T-cell (primary cell): Measurements from ENCODE around the gene PARD3B. TPM values are rescaled to one million over a fixed set of nuclear protein-coding genes. Genes with fewer than 3 reads are reported as not detected.

Source experiments
- ATAC-seq, 4 experiments: fragments of 200-7000 bp in 3 of 4; fragments of 150-1000 bp in 1 of 4; cut with Tn5 transposase; replicated peaks in 1 of 4; 1 replicate in 3 of 4; 2 replicates in 1 of 4; pipeline ENCODE4 v1.10.0; 2021; ENCODE audit warnings: moderate library complexity in 3 of 4, mild to moderate bottlenecking in 2 of 4, moderate number of reproducible peaks in 1 of 4
- CTCF ChIA-PET, 2 donors: fragments of 300-600 bp; sonication (Branson Sonifier 250); formaldehyde crosslinking; loops; one replicate each; lab custom pipeline; 2022; ENCODE audit warnings: antibody characterized with exemption in 2 of 2; lab: Charles Lee
- POLR2A ChIA-PET, 2 donors: fragments of 300-600 bp; sonication (Branson Sonifier 250); formaldehyde crosslinking; loops; one replicate each; lab custom pipeline; 2022; ENCODE audit warnings: antibody characterized with exemption in 2 of 2; lab: Charles Lee
- DNase-seq, 35 experiments: peaks; one replicate each; pipeline versions ENCODE4 v3.0.0 to v3.0.0-alpha.2; 2013 to 2023
- H3K27ac ChIP-seq: one replicate; pipeline ENCODE4 v1.5.1; 2013; ENCODE audit warnings: low read length
- H3K27me3 ChIP-seq, 2 experiments: replicated peaks in 1 of 2; 1 replicate in 1 of 2; 2 replicates in 1 of 2; pipeline versions ENCODE4 v1.6.1 to v1.7.0; 2013; ENCODE audit warnings: low read length in 1 of 2, mixed read lengths in 1 of 2; ENCODE audit not compliant: control insufficient read depth in 2 of 2, insufficient read depth in 2 of 2; ENCODE audit errors: extremely low read depth in 1 of 2
- H3K36me3 ChIP-seq, 2 donors: 1 replicate in 1 of 2; 2 replicates in 1 of 2; pipeline versions ENCODE4 v1.6.1 to v1.7.0; 2013; ENCODE audit warnings: low read length in 1 of 2; ENCODE audit not compliant: control insufficient read depth in 2 of 2, insufficient read depth in 1 of 2; ENCODE audit errors: extremely low read depth in 1 of 2
- H3K4me1 ChIP-seq, 2 experiments: 1 replicate in 1 of 2; 2 replicates in 1 of 2; pipeline versions ENCODE4 v1.6.1 to v1.7.0; 2013; ENCODE audit warnings: low read length in 2 of 2, mixed read lengths in 1 of 2; ENCODE audit not compliant: insufficient read depth in 2 of 2, control insufficient read depth in 1 of 2; ENCODE audit errors: extremely low read depth in 1 of 2
- H3K4me3 ChIP-seq, 2 donors: 1 replicate in 1 of 2; 2 replicates in 1 of 2; pipeline versions ENCODE4 v1.5.1 to v1.7.0; 2013; ENCODE audit warnings: mild to moderate bottlenecking in 2 of 2, low read length in 1 of 2, moderate library complexity in 1 of 2; ENCODE audit not compliant: control insufficient read depth in 1 of 2; ENCODE audit errors: extremely low read depth in 1 of 2
- H3K9me3 ChIP-seq: 2 replicates; pipeline ENCODE4 v1.7.0; 2013
- H3K27ac Mint-ChIP-seq, 2 donors: one replicate each; pipeline ENCODE4 v1.8.0; 2020 to 2021; ENCODE audit warnings: mild to moderate bottlenecking in 2 of 2, mixed read lengths in 2 of 2
- H3K27me3 Mint-ChIP-seq, 2 donors: one replicate each; pipeline ENCODE4 v1.8.0; 2021 to 2022; ENCODE audit warnings: mixed read lengths in 2 of 2
- H3K36me3 Mint-ChIP-seq: one replicate; pipeline ENCODE4 v1.8.0; 2021; ENCODE audit warnings: mixed read lengths
- H3K4me1 Mint-ChIP-seq, 3 donors: one replicate each; pipeline ENCODE4 v1.8.0; 2020 to 2022; ENCODE audit warnings: mixed read lengths in 3 of 3, mild to moderate bottlenecking in 1 of 3
- H3K4me3 Mint-ChIP-seq, 3 donors: one replicate each; pipeline ENCODE4 v1.8.0; 2020 to 2022; ENCODE audit warnings: mild to moderate bottlenecking in 3 of 3, mixed read lengths in 3 of 3, moderate library complexity in 3 of 3
- H3K9me3 Mint-ChIP-seq, 3 donors: one replicate each; pipeline ENCODE4 v1.8.0; 2020 to 2022; ENCODE audit warnings: mixed read lengths in 3 of 3
- WGBS: methylation state at CpG from one replicate; pipeline ENCODE4 v1.1.5; 2013; ENCODE audit warnings: missing lambda C conversion rate; ENCODE audit not compliant: insufficient coverage; 5-methylcytosine and 5-hydroxymethylcytosine counted together
- total RNA-seq, 35 experiments: library from RNA in 6 of 35; stranded (reverse) in 6 of 35; fragments of 120-200 nt in 1 of 35; gene quantifications; one replicate each; pipeline versions ENCODE4 v1.2.1 to v1.2.4 and lab custom pipeline; 2013 to 2026

The PARD3B gene
- total RNA-seq, 5 donors from 2014 or later (not counting 1 experiment from before 2014, with no cell fraction given), result 0.75 to 2.0 (median 1.6) TPM

DNA sequence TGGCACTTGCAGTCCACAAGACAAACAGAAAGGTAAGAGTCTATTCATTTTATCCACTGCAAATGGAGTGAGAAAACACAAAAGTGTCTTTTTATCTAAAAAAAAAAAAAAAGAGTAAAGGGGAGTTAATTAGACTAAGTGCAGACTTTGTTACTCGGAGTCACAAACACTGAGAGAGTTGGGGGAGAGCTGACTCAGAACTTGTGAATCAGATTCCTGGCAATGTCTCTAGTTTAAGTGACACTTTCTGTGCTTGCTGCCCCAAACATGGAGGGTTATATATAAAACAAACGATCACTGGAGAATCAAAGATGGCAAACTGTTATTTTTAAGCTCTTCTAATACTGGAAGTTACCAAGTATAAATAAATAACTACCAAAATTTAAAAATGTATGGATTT, 631.3 kb downstream of the PARD3B start:
- Histone ChIP-seq H3K27ac (no peak overlapping the region), H3K9me3 (no peaks in the 10 kb centered on the region), H3K4me3 (no peak overlapping the region), H3K36me3 (no peaks in the 10 kb centered on the region), H3K27me3 (no peaks in the 10 kb centered on the region), H3K4me1 (no peaks in the 10 kb centered on the region)
- WGBS, result 73% methylated on average over 1 of the region's 2 CpGs
- H3K4me1 Mint-ChIP-seq, result no peaks in the 10 kb centered on the region
- no peaks in the 10 kb centered on the region for H3K36me3 Mint-ChIP-seq
- H3K9me3 Mint-ChIP-seq, result no peaks in the 10 kb centered on the region
- no peak for DNase-seq
- ChIA-PET CTCF (interaction anchor here in 1 of 2 donors (0.6 kb wide), 1 partner anchor 17 kb away, joined by 3 read pairs; no protein-coding TSS in a partner anchor), POLR2A (no interaction called here)
- H3K27ac Mint-ChIP-seq, result no peak overlapping the region
- no peak overlapping the region for H3K4me3 Mint-ChIP-seq
- ATAC-seq, result no peak
- H3K27me3 Mint-ChIP-seq, result peaks cover 0 to 3% of the 10 kb centered on the region in 2 donors

DNA sequence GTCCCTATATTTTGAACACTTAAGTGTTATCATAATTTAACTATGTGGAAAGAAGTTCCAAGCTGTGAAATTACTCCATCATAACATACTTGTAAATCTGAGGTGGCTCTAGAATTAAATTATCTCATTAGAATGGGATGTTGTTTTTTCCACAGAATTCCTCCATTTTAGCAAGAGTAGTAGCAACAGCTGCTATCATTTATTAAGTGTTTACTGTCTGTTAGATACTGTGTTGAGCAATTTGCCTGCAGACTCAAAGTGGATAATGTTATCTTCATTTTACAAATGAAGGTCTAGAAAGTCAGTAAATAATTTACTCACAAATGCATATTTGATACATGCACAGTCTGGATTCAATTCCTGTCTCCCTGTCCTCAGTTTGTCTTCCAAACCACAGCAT, 632.3 kb downstream of the PARD3B start:
- CTCF ChIA-PET, result no interaction called here

DNA sequence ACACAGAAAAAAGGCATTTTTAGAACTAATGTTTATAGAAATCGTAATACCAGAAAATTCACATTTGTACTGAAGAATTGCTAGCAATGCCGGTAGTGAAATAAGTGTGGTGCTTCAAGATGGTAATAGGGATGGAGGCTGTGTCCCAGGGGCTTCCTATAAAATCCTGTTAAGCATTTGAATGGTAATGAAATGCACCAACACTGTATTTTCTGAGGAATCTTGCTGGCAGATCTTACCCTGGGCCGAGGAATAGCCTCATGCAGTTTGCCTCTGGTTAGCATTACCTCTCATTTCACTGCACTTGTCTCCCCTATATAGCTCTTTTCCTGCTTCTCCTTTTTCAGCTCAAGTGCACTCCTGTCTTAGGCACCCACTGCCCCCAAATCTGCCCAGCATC, 635.5 kb downstream of the PARD3B start:
- Mint-ChIP-seq H3K27ac (no peak overlapping the region), H3K36me3 (no peaks in the 10 kb centered on the region), H3K9me3 (no peaks in the 10 kb centered on the region), H3K4me1 (no peaks in the 10 kb centered on the region), H3K27me3 (no peaks in the 10 kb centered on the region), H3K4me3 (no peak overlapping the region)
- 100% methylated on average over 2 of the region's 3 CpGs for WGBS
- DNase-seq (no peak), ATAC-seq (no peak)
- Histone ChIP-seq H3K9me3 (no peaks in the 10 kb centered on the region), H3K27ac (no peak overlapping the region), H3K4me3 (no peak overlapping the region), H3K27me3 (no peaks in the 10 kb centered on the region), H3K4me1 (no peaks in the 10 kb centered on the region), H3K36me3 (no peaks in the 10 kb centered on the region)
- POLR2A ChIA-PET, result no interaction called here
- CTCF ChIA-PET, result no interaction called here

More for the DNA sequence above, 632.3 kb downstream of the PARD3B start:
- no peaks in the 10 kb centered on the region for H3K36me3 Mint-ChIP-seq
- peaks cover 0 to 3% of the 10 kb centered on the region in 2 donors for H3K27me3 Mint-ChIP-seq
- no peak for DNase-seq
- no peak overlapping the region for H3K27ac ChIP-seq
- H3K4me3 Mint-ChIP-seq, result no peak overlapping the region
- H3K27ac Mint-ChIP-seq, result no peak overlapping the region
- no peaks in the 10 kb centered on the region for H3K4me1 ChIP-seq
- POLR2A ChIA-PET, result interaction anchor here in 1 of 2 donors (0.6 kb wide), 1 partner anchor 33 kb away, joined by 3 read pairs; no protein-coding TSS in a partner anchor
- no peak overlapping the region for H3K4me3 ChIP-seq
- H3K36me3 ChIP-seq, result no peaks in the 10 kb centered on the region
- no peaks in the 10 kb centered on the region for H3K9me3 Mint-ChIP-seq
- H3K9me3 ChIP-seq, result no peaks in the 10 kb centered on the region
- no peaks in the 10 kb centered on the region for H3K27me3 ChIP-seq
- no peaks in the 10 kb centered on the region for H3K4me1 Mint-ChIP-seq
- ATAC-seq, result no peak

DNA sequence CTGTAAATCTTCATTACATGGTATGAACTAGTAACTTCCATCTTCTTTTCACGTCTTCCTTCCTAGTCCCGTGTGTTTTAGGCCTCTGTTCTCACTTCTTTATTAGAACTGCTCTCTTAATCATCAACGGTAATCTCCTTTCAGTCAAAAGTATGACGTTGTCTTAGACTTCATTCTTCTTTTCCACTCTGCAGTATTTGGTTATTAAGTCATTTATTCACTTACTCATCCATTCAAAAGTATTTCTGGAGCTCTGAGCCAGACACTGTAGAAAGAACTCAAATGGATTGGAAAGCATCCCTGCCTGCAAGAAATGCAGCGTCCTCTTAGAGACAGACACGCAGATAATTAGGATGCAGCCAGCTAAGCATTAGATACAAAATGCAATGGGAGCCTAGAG, 642.5 kb downstream of the PARD3B start:
- ChIA-PET POLR2A (no interaction called here), CTCF (no interaction called here)
- H3K4me3 Mint-ChIP-seq, result no peak overlapping the region
- H3K27me3 Mint-ChIP-seq, result no peaks in the 10 kb centered on the region
- no peak for DNase-seq
- 79% methylated on average over 4 of the region's 6 CpGs for WGBS
- no peaks in the 10 kb centered on the region for H3K36me3 Mint-ChIP-seq
- H3K27ac Mint-ChIP-seq, result no peak overlapping the region
- Histone ChIP-seq H3K4me1 (no peaks in the 10 kb centered on the region), H3K27ac (no peak overlapping the region), H3K27me3 (no peaks in the 10 kb centered on the region), H3K9me3 (no peaks in the 10 kb centered on the region), H3K4me3 (no peak overlapping the region), H3K36me3 (no peaks in the 10 kb centered on the region)
- no peak for ATAC-seq
- H3K4me1 Mint-ChIP-seq, result peaks cover 0 to 3% (median 0%) of the 10 kb centered on the region in 3 donors
- no peaks in the 10 kb centered on the region for H3K9me3 Mint-ChIP-seq

- no peak overlapping the region for H3K27ac Mint-ChIP-seq
- WGBS, result 92% methylated on average over 6 of the region's 9 CpGs
Observed at GRCh38 chr2:205188239-205189138, 643.2 kb downstream of the PARD3B start.

DNA sequence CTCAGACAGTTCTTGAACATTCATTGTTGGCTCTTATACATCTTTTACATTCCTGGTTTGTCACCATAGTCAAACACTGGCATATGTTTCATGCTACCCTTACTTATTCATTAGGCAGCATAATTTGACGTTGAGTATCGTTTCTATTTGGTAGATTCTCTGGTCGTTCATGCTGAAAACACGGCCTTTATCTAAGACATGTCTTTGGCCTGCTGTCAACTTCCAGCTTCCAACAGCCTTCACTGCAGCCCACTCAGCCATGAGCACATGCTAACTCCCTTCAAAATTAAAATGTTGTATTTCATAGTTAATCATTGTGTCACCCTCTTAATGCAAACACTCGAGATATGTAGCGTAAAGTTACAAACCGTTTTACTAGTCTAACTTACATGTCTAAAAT, 644.0 kb downstream of the PARD3B start:
- H3K36me3 Mint-ChIP-seq, result no peaks in the 10 kb centered on the region
- no peaks in the 10 kb centered on the region for H3K4me1 ChIP-seq
- H3K27ac Mint-ChIP-seq, result no peak overlapping the region
- no peak overlapping the region for H3K4me3 Mint-ChIP-seq
- H3K4me1 Mint-ChIP-seq, result peaks cover 0 to 7% (median 2%) of the 10 kb centered on the region in 3 donors
- H3K27ac ChIP-seq, result no peak overlapping the region
- POLR2A ChIA-PET, result no interaction called here
- DNase-seq (no peak), ATAC-seq (no peak)
- no peaks in the 10 kb centered on the region for H3K27me3 ChIP-seq
- H3K9me3 ChIP-seq, result no peaks in the 10 kb centered on the region
- 93% methylated on average over 5 of the region's 7 CpGs for WGBS
- CTCF ChIA-PET, result interaction anchor here in 1 of 2 donors (0.7 kb wide), 1 partner anchor 988 kb away, joined by 3 read pairs; no protein-coding TSS in a partner anchor
- H3K4me3 ChIP-seq, result no peak overlapping the region
- no peaks in the 10 kb centered on the region for H3K27me3 Mint-ChIP-seq
- no peaks in the 10 kb centered on the region for H3K9me3 Mint-ChIP-seq
- no peaks in the 10 kb centered on the region for H3K36me3 ChIP-seq

More at GRCh38 chr2:205188239-205189138, 643.2 kb downstream of the PARD3B start:
- no peak for DNase-seq
- ChIA-PET CTCF (interaction anchor here in 1 of 2 donors (0.7 kb wide), 1 partner anchor 987 kb away, joined by 3 read pairs; no protein-coding TSS in a partner anchor), POLR2A (no interaction called here)
- H3K4me1 ChIP-seq, result no peaks in the 10 kb centered on the region
- no peaks in the 10 kb centered on the region for H3K27me3 ChIP-seq
- no peaks in the 10 kb centered on the region for H3K9me3 ChIP-seq
- H3K36me3 Mint-ChIP-seq, result no peaks in the 10 kb centered on the region
- no peaks in the 10 kb centered on the region for H3K9me3 Mint-ChIP-seq
- H3K36me3 ChIP-seq, result no peaks in the 10 kb centered on the region
- H3K4me3 ChIP-seq, result no peak overlapping the region
- H3K4me3 Mint-ChIP-seq, result no peak overlapping the region
- ATAC-seq, result no peak
- H3K4me1 Mint-ChIP-seq, result peaks cover 0 to 7% (median under 1%) of the 10 kb centered on the region in 3 donors
- no peak overlapping the region for H3K27ac ChIP-seq
- no peaks in the 10 kb centered on the region for H3K27me3 Mint-ChIP-seq
